Endothelial cell of umbilical vein (primary cell): ENCODE data around the gene AGFG1. TPM values are rescaled to one million over a fixed set of nuclear protein-coding genes. Genes with fewer than 3 reads are reported as not detected.

Experiments used
- BruUV-seq: library from RNA; stranded (reverse); fragments of 400-500 nt; replicated peaks from 2 replicates; lab custom pipeline; 2021; lab: Mats Ljungman, UMichigan
- CTCF ChIA-PET: fragments of 300-600, 350-600 bp; sonication (Branson Sonifier 250); formaldehyde crosslinking; loops from one replicate; lab custom pipeline; 2021; ENCODE audit warnings: antibody characterized with exemption, inconsistent platforms; lab: Charles Lee
- POLR2A ChIA-PET: fragments of 300-600, 350-600 bp; sonication (Branson Sonifier 250); formaldehyde crosslinking; loops from one replicate; lab custom pipeline; 2021; ENCODE audit warnings: antibody characterized with exemption, inconsistent platforms; lab: Charles Lee
- DNase-seq: peaks from one replicate; pipeline ENCODE4 v3.0.0-alpha.2; 2011; ENCODE audit warnings: low read depth, low spot score
- FAIRE-seq: peaks from 2 replicates; lab custom pipeline; 2011; peaks lifted over from hg19 to GRCh38; lab: Jason Lieb, UNC
- H2AFZ ChIP-seq: 2 replicates; pipeline ENCODE4 v1.6.0; 2012; ENCODE audit warnings: low read depth, low read length, control low read depth, inconsistent platforms
- H3K27ac ChIP-seq: 2 replicates; pipeline ENCODE4 v1.5.1; 2011; ENCODE audit warnings: low read depth, mild to moderate bottlenecking, control low read depth, low read length, moderate library complexity; ENCODE audit not compliant: insufficient read depth
- H3K27me3 ChIP-seq, 2 experiments: 2 replicates each; pipeline versions ENCODE4 v1.6.0 to v1.6.1; 2011; ENCODE audit warnings: low read length in 2 of 2, mixed read lengths in 1 of 2; ENCODE audit not compliant: control insufficient read depth in 2 of 2, insufficient read depth in 2 of 2
- H3K36me3 ChIP-seq, 2 experiments: 2 replicates in 1 of 2; 3 replicates in 1 of 2; pipeline ENCODE4 v1.5.1; 2011; ENCODE audit warnings: low read length in 2 of 2, mild to moderate bottlenecking in 1 of 2, moderate library complexity in 1 of 2; ENCODE audit not compliant: control insufficient read depth in 2 of 2, insufficient read depth in 2 of 2; ENCODE audit errors: extremely low read depth in 1 of 2
- H3K4me1 ChIP-seq: 3 replicates; pipeline ENCODE4 v1.5.1; 2011; ENCODE audit warnings: mild to moderate bottlenecking, low read length; ENCODE audit not compliant: control insufficient read depth, insufficient read depth; ENCODE audit errors: extremely low read depth
- H3K4me2 ChIP-seq: 2 replicates; pipeline ENCODE4 v1.6.1; 2011; ENCODE audit warnings: low read length, control low read depth, mixed read lengths; ENCODE audit not compliant: insufficient read depth
- H3K4me3 ChIP-seq, 3 experiments: fragments of 200-600 bp in 1 of 3; sonication (generic), shearing (Covaris generic) in 1 of 3; replicated peaks in 1 of 3; 2 replicates each; pipeline ENCODE4 v1.5.1; 2011 to 2016; ENCODE audit warnings: control low read depth in 3 of 3, low read length in 3 of 3, mild to moderate bottlenecking in 2 of 3, inconsistent platforms in 1 of 3, low read depth in 1 of 3, moderate library complexity in 1 of 3; ENCODE audit not compliant: insufficient read depth in 1 of 3
- H3K79me2 ChIP-seq: 2 replicates; pipeline ENCODE4 v1.6.0; 2012; ENCODE audit warnings: low read length, inconsistent platforms; ENCODE audit not compliant: control insufficient read depth, insufficient read depth
- H3K9ac ChIP-seq: replicated peaks from 2 replicates; pipeline ENCODE3; 2011; ENCODE audit warnings: low read length, control low read depth; ENCODE audit not compliant: insufficient read depth; ENCODE audit errors: extremely low read depth
- H3K9me1 ChIP-seq: replicated peaks from 3 replicates; pipeline ENCODE4 v1.6.0; 2011; ENCODE audit warnings: mild to moderate bottlenecking, low read length; ENCODE audit not compliant: control insufficient read depth, insufficient read depth; ENCODE audit errors: extremely low read depth
- H3K9me3 ChIP-seq: replicated peaks from 2 replicates; pipeline ENCODE4 v1.5.1; 2012; ENCODE audit warnings: low read length, inconsistent platforms; ENCODE audit not compliant: control insufficient read depth, insufficient read depth
- H4K20me1 ChIP-seq: replicated peaks from 2 replicates; pipeline ENCODE3; 2011; ENCODE audit warnings: mild to moderate bottlenecking, low read length; ENCODE audit not compliant: control insufficient read depth, insufficient read depth; ENCODE audit errors: extremely low read depth
- EZH2 ChIP-seq: IDR thresholded peaks from 2 replicates; pipeline ENCODE4 v1.6.1; 2012; ENCODE audit warnings: borderline replicate concordance, low read depth, mild to moderate bottlenecking, moderate library complexity, low read length, inconsistent platforms; ENCODE audit not compliant: severe bottlenecking
- FOS ChIP-seq: IDR thresholded peaks from 2 replicates; pipeline ENCODE4 v1.6.1; 2011; ENCODE audit warnings: mild to moderate bottlenecking, low read length, moderate library complexity, borderline replicate concordance; ENCODE audit not compliant: insufficient read depth
- GATA2 ChIP-seq: IDR thresholded peaks from 2 replicates; pipeline ENCODE4 v1.7.0; 2011; ENCODE audit warnings: low read depth, mild to moderate bottlenecking, moderate library complexity, mixed read lengths, low read length; ENCODE audit not compliant: insufficient read length, insufficient read depth
- JUN ChIP-seq: IDR thresholded peaks from 2 replicates; pipeline ENCODE4 v1.6.1; 2011; ENCODE audit warnings: borderline replicate concordance, low read depth; ENCODE audit not compliant: insufficient read length, insufficient read depth
- MAX ChIP-seq: IDR thresholded peaks from 2 replicates; pipeline ENCODE4 v1.6.1; 2011; ENCODE audit not compliant: insufficient read depth, insufficient read length
- MYC ChIP-seq: IDR thresholded peaks from one replicate; pipeline ENCODE4 v1.6.1; 2011; ENCODE audit warnings: mild to moderate bottlenecking, low read depth, low read length
- POLR2A ChIP-seq: IDR thresholded peaks from 2 replicates; pipeline ENCODE4 v1.6.1; 2012; ENCODE audit warnings: low read depth, mild to moderate bottlenecking, control low read depth, low read length
- POLR2AphosphoS5 ChIP-seq: IDR thresholded peaks from 2 replicates; pipeline ENCODE4 v1.6.1; 2012; ENCODE audit warnings: low read depth, mild to moderate bottlenecking, control low read depth, low read length, moderate library complexity; ENCODE audit not compliant: insufficient read depth
- dilution Hi-C: fragments of 300-500 bp; cut with MboI; formaldehyde crosslinking; loops from one replicate; pipeline ENCODE4 v1.15.0; 2019; ENCODE audit warnings: low sequenced_read_pairs; ENCODE audit not compliant: extremely low pct_ligation_motif_present
- intact Hi-C: fragments of 100-400 bp; cut with micrococcal nuclease; formaldehyde crosslinking; loops from one replicate; pipeline ENCODE4 v1.10.0; 2022
- polyA plus RNA-seq, 4 experiments: library from polyadenylated mRNA; depleted of rRNA in 3 of 4; stranded (reverse) in 3 of 4; unstranded in 1 of 4; fragments of >200 nt; gene quantifications; 2 replicates each; pipeline versions ENCODE4 v1.2.1 to v1.2.3, GENCODE V29; 2011 to 2012; ENCODE audit warnings: missing spikeins in 1 of 4
- total RNA-seq: library from RNA; stranded (reverse); gene quantifications from 2 replicates; pipeline ENCODE4 v1.2.3, GENCODE V29; 2021
- TF ChIP-seq, protein P1 (sequence below), 2 donors: IDR thresholded peaks; 1 replicate in 1 of 2; 2 replicates in 1 of 2; pipeline ENCODE4 v1.5.1; 2011; ENCODE audit warnings: low read length in 2 of 2, mild to moderate bottlenecking in 2 of 2, moderate library complexity in 2 of 2, control low read depth in 1 of 2, inconsistent platforms in 1 of 2, low read depth in 1 of 2; ENCODE audit not compliant: insufficient read depth in 1 of 2; ENCODE audit errors: extremely low read depth in 1 of 2

Gene AGFG1
- total and polyA plus RNA-seq, 2 donors (not counting 3 experiments of a cell fraction or from before 2014, with no cell fraction given) = 87.9 to 106 TPM

GRCh38 chr2:227566012-227566411 lies 94.1 kb downstream of the AGFG1 start:
- POLR2A ChIA-PET = no interaction called here

More at GRCh38 chr2:227566012-227566411, 94.1 kb downstream of the AGFG1 start:
- H3K4me1 ChIP-seq = no peaks in the 10 kb centered on the region
- H2AFZ ChIP-seq = no peak overlapping the region
- H3K27me3 ChIP-seq = no peaks in the 10 kb centered on the region
- TF ChIP-seq MAX (no peak), GATA2 (no peak), JUN (no peak), FOS (no peak), POLR2AphosphoS5 (no peak), EZH2 (no peak), MYC (no peak), POLR2A (no peak)
- TF ChIP-seq, protein P1, sequence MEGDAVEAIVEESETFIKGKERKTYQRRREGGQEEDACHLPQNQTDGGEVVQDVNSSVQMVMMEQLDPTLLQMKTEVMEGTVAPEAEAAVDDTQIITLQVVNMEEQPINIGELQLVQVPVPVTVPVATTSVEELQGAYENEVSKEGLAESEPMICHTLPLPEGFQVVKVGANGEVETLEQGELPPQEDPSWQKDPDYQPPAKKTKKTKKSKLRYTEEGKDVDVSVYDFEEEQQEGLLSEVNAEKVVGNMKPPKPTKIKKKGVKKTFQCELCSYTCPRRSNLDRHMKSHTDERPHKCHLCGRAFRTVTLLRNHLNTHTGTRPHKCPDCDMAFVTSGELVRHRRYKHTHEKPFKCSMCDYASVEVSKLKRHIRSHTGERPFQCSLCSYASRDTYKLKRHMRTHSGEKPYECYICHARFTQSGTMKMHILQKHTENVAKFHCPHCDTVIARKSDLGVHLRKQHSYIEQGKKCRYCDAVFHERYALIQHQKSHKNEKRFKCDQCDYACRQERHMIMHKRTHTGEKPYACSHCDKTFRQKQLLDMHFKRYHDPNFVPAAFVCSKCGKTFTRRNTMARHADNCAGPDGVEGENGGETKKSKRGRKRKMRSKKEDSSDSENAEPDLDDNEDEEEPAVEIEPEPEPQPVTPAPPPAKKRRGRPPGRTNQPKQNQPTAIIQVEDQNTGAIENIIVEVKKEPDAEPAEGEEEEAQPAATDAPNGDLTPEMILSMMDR (IDR thresholded peaks at IDR 0.05; ENCODE audit: extremely low read depth in 1 of 2, insufficient read depth in 1 of 2, low read depth in 1 of 2, low read length in 2 of 2) = no peak
- H3K9me1 ChIP-seq = no peaks in the 10 kb centered on the region
- dilution Hi-C loops = no loop called here
- no peak overlapping the region for H3K4me3 ChIP-seq
- no TSS peak for BruUV-seq
- CTCF ChIA-PET = interaction anchor here (0.7 to 2.5 kb wide), 3 partner anchors 10 to 241 kb away, joined by 3 to 6 read pairs (median 5); partner anchors contain the start of gene MFF
- no peaks in the 10 kb centered on the region for H3K9me3 ChIP-seq
- H4K20me1 ChIP-seq = no peaks in the 10 kb centered on the region
- no peak overlapping the region for H3K4me2 ChIP-seq
- FAIRE-seq (no peak), DNase-seq (no peak)
- H3K9ac ChIP-seq = no peak overlapping the region
- no peaks in the 10 kb centered on the region for H3K79me2 ChIP-seq
- intact Hi-C loops = loop anchor here (5.0 kb wide), 1 partner anchor 159 kb away; no protein-coding TSS in a partner anchor
- no peak overlapping the region for H3K27ac ChIP-seq
- no peaks in the 10 kb centered on the region for H3K36me3 ChIP-seq
